VCaP (cell line): ENCODE results near the gene ZFPM1.

Experiments
- H3K27ac ChIP-seq: fragments of 450-650 bp; 2 replicates; pipeline ENCODE4 v1.5.1; 2017
- TF ChIP-seq, protein P1 (sequence below): fragments of 450-650 bp; conservative IDR thresholded peaks from 2 replicates; pipeline ENCODE4 v1.5.1; 2017; ENCODE audit warnings: mild to moderate bottlenecking, moderate library complexity

ZFPM1 gene

GRCh38 chr16:88453217-88453531 is at the start of gene ZFPM1:
ZFPM1 (plus strand) TSS chr16:88453280; CDS start chr16:88453639, 359 bp downstream.
- H3K27ac ChIP-seq: peak within 1 kb of the TSS; percentile 87

DNA sequence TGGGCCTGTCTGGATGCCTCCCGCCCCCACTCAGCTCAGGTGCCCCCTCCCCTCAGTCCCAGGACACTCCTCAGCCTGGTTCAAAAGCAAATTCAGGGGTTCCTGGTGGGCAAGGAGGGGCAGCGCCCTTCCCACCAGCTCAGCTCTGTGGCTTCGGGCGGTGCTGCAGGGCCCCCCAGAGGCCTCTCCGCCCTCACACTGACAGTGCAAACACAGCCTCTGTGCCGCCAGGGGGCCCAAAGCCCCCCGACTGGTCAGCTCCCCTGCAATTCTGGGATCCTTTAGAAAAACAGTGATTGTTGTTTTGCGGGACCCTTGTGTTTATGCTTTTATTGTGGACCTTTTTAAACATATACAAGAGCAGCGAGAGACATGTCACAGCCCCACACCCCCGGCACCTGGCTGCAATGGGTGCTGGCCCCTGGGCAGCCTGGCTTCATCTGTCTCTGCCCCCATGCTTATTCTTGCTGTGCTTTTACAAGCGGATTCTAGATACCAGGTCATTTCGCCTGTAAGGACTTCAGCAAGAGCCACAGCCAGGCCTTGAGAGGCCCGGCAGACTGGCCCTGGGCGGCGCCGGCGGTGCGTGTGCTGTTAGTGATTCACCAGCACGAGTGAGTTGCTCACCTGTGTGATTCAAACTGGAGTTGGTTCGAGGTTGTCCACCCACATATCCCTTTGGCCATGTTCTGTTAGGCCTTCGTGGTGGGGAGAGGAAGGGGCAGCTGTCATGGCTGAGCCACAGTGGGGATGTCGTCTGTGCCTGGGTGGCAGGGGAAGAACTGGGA is 49.1 kb upstream of the ZFPM1 start:
- H3K27ac ChIP-seq: no peak overlapping the region
- TF ChIP-seq, protein P1, sequence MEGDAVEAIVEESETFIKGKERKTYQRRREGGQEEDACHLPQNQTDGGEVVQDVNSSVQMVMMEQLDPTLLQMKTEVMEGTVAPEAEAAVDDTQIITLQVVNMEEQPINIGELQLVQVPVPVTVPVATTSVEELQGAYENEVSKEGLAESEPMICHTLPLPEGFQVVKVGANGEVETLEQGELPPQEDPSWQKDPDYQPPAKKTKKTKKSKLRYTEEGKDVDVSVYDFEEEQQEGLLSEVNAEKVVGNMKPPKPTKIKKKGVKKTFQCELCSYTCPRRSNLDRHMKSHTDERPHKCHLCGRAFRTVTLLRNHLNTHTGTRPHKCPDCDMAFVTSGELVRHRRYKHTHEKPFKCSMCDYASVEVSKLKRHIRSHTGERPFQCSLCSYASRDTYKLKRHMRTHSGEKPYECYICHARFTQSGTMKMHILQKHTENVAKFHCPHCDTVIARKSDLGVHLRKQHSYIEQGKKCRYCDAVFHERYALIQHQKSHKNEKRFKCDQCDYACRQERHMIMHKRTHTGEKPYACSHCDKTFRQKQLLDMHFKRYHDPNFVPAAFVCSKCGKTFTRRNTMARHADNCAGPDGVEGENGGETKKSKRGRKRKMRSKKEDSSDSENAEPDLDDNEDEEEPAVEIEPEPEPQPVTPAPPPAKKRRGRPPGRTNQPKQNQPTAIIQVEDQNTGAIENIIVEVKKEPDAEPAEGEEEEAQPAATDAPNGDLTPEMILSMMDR: no peak

More at GRCh38 chr16:88453217-88453531, at the start of gene ZFPM1:
- TF ChIP-seq, protein P1: no peak

- no peak overlapping the region for H3K27ac ChIP-seq
- TF ChIP-seq, protein P1: no peak
Measured at GRCh38 chr16:88404769-88405168, 48.3 kb upstream of the ZFPM1 start.

GRCh38 chr16:88405216-88406060 is 47.6 kb upstream of the ZFPM1 start:
- TF ChIP-seq, protein P1: no peak
- no peak overlapping the region for H3K27ac ChIP-seq

DNA sequence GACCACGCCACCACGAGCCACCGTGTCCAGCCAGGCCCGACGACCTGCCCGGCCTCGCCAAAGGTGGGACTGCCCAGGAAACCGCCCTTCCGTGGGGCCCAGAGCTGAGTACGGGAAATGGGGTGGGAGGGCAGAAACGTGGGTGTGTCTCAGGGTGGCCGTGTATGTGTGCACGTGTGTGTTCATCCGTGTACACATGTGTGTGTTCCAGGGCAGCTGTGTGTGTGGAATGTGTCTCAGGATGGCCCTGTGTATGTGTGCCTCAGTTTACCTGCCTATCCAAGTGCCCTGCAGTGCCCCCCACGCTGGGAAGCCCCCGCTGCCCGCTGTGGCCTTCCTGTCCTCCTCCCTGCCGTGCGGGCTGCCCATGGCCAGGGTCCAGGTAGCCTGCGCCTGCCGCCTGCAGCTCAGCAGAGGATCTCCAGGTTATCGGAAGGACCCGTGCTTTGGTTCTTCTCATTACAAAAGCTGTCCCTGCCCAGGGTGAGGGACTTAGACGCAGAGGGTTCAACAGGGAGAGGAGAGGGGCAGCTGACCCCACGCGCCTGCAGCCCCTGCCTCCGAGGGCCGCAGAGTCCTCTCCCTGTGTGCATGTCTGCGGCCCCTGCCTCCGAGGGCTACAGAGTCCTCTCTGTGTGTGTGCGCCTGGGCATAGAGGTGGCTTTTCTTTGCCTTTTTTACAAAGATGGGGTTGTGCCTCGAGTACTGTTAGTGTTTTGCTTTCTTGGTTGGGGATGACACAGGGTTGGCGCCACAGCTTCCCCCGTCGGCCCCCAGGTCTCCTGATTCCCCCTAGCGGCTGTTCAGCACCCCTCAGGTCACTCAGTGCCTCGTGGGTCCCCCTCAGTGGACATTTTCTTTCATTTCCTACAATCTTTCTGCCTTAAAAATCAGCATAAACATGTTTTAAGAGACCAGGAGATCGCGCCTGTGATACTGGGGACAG is 46.7 kb upstream of the ZFPM1 start:
- TF ChIP-seq, protein P1: no peak
- no peak overlapping the region for H3K27ac ChIP-seq

DNA sequence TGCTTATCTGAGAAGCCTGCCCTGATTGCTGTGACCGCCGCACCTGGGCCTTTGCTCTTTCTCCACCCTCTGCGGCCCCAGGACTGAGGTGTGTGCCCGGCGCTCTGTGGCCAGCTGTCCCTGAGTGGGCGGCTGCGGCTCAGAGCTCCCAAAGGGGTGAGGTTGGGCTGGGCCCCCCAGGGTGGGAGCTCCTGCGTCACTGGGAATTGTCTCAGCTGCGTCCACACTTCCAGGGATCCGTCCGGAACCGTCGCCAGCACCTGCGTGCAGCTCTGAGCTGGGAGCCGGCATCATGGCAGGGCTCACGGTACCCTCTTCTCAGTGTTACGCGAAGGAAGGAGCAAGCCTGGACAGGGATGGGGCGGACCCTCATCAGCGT is 46.0 kb upstream of the ZFPM1 start:
- no peak overlapping the region for H3K27ac ChIP-seq
- TF ChIP-seq, protein P1: no peak
